A673 (cell line): ENCODE measurements around the gene CELF4. TPM values are rescaled to one million over a fixed set of nuclear protein-coding genes. Genes with fewer than 3 reads are reported as not detected.

ENCODE experiments used
- BruUV-seq: library from RNA; stranded (reverse); fragments of 400-500 nt; replicated peaks from 2 replicates; lab custom pipeline; 2021; lab: Mats Ljungman, UMichigan
- CTCF ChIA-PET: fragments of 300-600 bp; sonication (Branson Sonifier 250); formaldehyde crosslinking; loops from one replicate; lab custom pipeline; 2022; ENCODE audit warnings: antibody characterized with exemption; lab: Charles Lee
- POLR2A ChIA-PET: fragments of 300-600 bp; sonication (Branson Sonifier 250); formaldehyde crosslinking; loops from one replicate; lab custom pipeline; 2022; ENCODE audit warnings: antibody characterized with exemption; ENCODE audit not compliant: low non-redundant PET; lab: Charles Lee
- DNase-seq: peaks from one replicate; pipeline ENCODE4 v3.0.0-alpha.2; 2015; ENCODE audit warnings: low spot score
- H3K27ac ChIP-seq: fragments of 200-600 bp; sonication (generic); 2 replicates; pipeline ENCODE4 v1.5.1; 2016; ENCODE audit warnings: mixed run types, low read depth, mild to moderate bottlenecking, mixed read lengths, antibody characterized with exemption, low read length; ENCODE audit not compliant: poor library complexity, severe bottlenecking
- H3K27me3 ChIP-seq: fragments of 200-600 bp; sonication (generic); replicated peaks from 2 replicates; pipeline ENCODE4 v1.6.1; 2017; ENCODE audit warnings: mixed run types, low read depth, mild to moderate bottlenecking, mixed read lengths, antibody characterized with exemption, low read length; ENCODE audit not compliant: insufficient read depth, poor library complexity
- H3K36me3 ChIP-seq: fragments of 200-600 bp; sonication (generic); 2 replicates; pipeline ENCODE4 v1.6.1; 2016; ENCODE audit warnings: mixed run types, mild to moderate bottlenecking, mixed read lengths, antibody characterized with exemption, low read length; ENCODE audit not compliant: insufficient read depth, poor library complexity, severe bottlenecking
- H3K4me1 ChIP-seq: fragments of 200-600 bp; sonication (generic); 2 replicates; pipeline ENCODE4 v1.6.1; 2017; ENCODE audit warnings: mixed run types, mild to moderate bottlenecking, mixed read lengths, antibody characterized with exemption, low read length; ENCODE audit not compliant: insufficient read depth, poor library complexity, severe bottlenecking
- H3K4me3 ChIP-seq: fragments of 200-600 bp; sonication (generic); 2 replicates; pipeline ENCODE4 v1.5.1; 2016; ENCODE audit warnings: low read depth, mixed run types, mild to moderate bottlenecking, mixed read lengths, low read length; ENCODE audit not compliant: poor library complexity, severe bottlenecking
- H3K9me3 ChIP-seq: fragments of 200-600 bp; sonication (generic); 2 replicates; pipeline ENCODE4 v1.6.1; 2016; ENCODE audit warnings: mixed run types, low read depth, mild to moderate bottlenecking, mixed read lengths, antibody characterized with exemption, low read length; ENCODE audit not compliant: poor library complexity, severe bottlenecking
- CTCF ChIP-seq: fragments of 300-800, 200-600 bp; sonication (generic); conservative IDR thresholded peaks from 2 replicates; pipeline ENCODE4 v1.5.1; 2017; ENCODE audit warnings: low read depth, mild to moderate bottlenecking, antibody characterized with exemption, low read length, moderate library complexity, mixed read lengths
- EZH2 ChIP-seq: fragments of 200-600 bp; sonication (generic); IDR thresholded peaks from 2 replicates; pipeline ENCODE4 v1.6.1; 2017; ENCODE audit warnings: borderline replicate concordance, low read depth, mild to moderate bottlenecking, mixed read lengths, antibody characterized with exemption, low read length; ENCODE audit not compliant: poor library complexity, severe bottlenecking
- intact Hi-C: fragments of 100-400 bp; cut with micrococcal nuclease; formaldehyde crosslinking; loops from one replicate; pipeline ENCODE4 v1.10.0; 2022; ENCODE audit not compliant: unreplicated experiment
- total RNA-seq: library from RNA; stranded (reverse); gene quantifications from 2 replicates; pipeline ENCODE4 v1.2.3, GENCODE V29; 2021

Gene CELF4
- total RNA-seq, 1 experiment from 2014 or later: not detected

DNA sequence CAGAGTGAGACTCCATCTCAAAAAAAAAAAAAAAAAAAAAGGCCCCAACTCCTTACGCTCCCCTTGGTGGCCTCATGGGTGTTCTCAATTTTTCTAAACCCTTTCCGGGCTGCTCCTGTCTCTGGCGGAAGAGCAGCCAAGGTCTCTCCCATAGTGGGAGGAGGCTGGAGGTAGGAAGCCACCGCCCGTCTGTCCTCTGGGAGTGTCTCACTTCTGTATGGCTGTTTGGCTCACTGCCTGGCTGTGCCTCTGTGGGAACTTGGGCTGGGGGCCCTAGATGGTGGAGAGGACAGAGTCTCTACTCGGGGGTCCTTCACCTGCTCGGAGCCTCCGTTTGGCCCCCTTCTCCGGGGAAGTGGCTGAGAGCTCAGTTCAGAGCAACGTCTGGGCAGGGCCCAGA, 245.3 kb downstream of the CELF4 start:
- H3K9me3 ChIP-seq: no peaks in the 10 kb centered on the region
- no peak for DNase-seq
- CTCF ChIA-PET: interaction anchor here (0.5 to 0.6 kb wide), 2 partner anchors 14 to 1573 kb away, joined by 6 read pairs; no protein-coding TSS in a partner anchor
- no peak overlapping the region for H3K4me3 ChIP-seq
- H3K4me1 ChIP-seq: no peaks in the 10 kb centered on the region
- BruUV-seq: no TSS peak
- TF ChIP-seq CTCF (no peak), EZH2 (no peak)
- intact Hi-C loops: no loop called here
- H3K36me3 ChIP-seq: no peaks in the 10 kb centered on the region
- POLR2A ChIA-PET: no interaction called here
- H3K27me3 ChIP-seq: no peaks in the 10 kb centered on the region
- H3K27ac ChIP-seq: no peak overlapping the region

DNA sequence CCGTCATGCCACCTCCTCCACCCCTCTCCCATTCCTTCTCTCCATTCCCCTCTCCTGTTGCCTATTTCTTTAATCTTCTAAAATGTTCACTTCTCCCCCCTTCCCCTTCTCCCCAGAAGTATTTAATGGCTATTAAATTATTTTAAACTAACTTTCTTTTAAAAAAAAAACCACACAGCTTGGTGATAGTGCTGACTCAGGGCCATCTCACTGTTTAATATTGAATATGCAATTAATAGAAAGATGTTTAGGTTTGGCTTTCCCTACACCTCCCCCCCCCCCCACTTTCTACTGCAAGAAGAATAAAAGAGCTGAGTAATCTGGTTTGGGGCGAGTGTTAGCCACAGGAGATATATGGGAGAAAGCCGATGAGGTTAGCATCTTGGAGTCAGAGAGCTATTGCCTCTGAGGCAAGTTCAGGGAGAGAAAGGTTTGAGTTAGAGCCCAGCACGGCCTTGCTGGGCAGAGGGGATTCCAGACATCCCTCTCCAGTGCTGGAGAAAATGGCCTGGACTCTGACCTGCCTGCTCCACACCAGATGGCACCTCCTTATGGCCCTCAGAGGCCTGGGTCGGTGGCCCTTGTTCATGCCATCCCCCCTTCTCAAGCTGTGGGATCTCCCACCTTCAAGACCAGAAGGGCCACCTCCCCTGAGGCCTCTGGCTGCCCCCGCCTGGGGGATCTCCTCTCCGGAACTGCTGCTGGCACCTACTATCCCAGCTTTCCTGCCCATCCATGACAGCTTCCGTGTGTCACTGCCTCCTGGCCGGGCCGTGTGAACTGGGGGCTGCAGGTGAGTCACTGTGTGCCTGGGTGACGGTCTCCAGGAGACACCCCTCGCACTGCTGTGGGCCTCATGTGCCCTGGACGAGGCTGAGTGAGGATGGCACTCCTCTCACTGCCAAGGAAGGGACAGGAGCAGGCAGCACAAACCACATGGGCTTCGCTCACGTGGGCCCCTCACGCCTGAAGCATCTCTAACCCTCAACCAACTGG, 246.9 kb downstream of the CELF4 start:
- no peaks in the 10 kb centered on the region for H3K4me1 ChIP-seq
- POLR2A ChIA-PET: no interaction called here
- no peaks in the 10 kb centered on the region for H3K9me3 ChIP-seq
- CTCF ChIA-PET: interaction anchor here (0.6 kb wide), 2 partner anchors 11 to 209 kb away, joined by 4 to 6 read pairs; no protein-coding TSS in a partner anchor
- H3K27me3 ChIP-seq: no peaks in the 10 kb centered on the region
- no peak overlapping the region for H3K4me3 ChIP-seq
- no peak overlapping the region for H3K27ac ChIP-seq
- intact Hi-C loops: no loop called here
- H3K36me3 ChIP-seq: no peaks in the 10 kb centered on the region
- DNase-seq: no peak
- no TSS peak for BruUV-seq
- TF ChIP-seq EZH2 (no peak), CTCF (no peak)

DNA sequence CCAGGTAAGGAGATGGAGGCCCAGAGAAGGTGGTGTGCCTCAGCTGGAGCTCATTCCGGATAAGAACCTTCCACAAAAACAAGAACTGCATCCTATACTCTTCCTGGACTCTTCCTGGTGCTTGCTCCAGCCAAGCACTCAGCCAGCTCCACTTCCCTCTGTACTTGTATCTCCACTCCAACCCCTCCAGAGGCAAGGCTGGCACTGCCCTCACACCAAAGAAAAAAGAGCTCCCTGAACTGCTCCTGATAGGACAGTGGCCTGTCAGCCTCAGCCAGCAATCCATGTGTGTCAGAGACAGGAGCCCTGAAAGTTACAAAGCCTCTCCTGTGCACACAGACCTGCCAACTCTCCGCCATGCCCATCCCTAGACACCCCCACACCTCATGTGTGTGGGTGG, 248.1 kb downstream of the CELF4 start:
- TF ChIP-seq CTCF (no peak), EZH2 (no peak)
- POLR2A ChIA-PET: no interaction called here
- Histone ChIP-seq H3K9me3 (no peaks in the 10 kb centered on the region), H3K36me3 (no peaks in the 10 kb centered on the region), H3K4me1 (no peaks in the 10 kb centered on the region), H3K27me3 (no peaks in the 10 kb centered on the region), H3K4me3 (no peak overlapping the region), H3K27ac (no peak overlapping the region)
- CTCF ChIA-PET: no interaction called here
- DNase-seq: no peak
- intact Hi-C loops: no loop called here
- no TSS peak for BruUV-seq
